Measurements from ENCODE around the gene CRYBA2. TPM values are rescaled to one million over a fixed set of nuclear protein-coding genes. Genes with fewer than 3 reads are reported as not detected.

Gene CRYBA2
- total RNA-seq, 1 donor, result 1.3 TPM

GRCh38 chr2:218990052-218990451 lies 3.2 kb downstream of the CRYBA2 start:
- no peak overlapping the region for H3K4me3 ChIP-seq (ENCODE audit: low read depth, low read length)
- TF ChIP-seq, protein P1, sequence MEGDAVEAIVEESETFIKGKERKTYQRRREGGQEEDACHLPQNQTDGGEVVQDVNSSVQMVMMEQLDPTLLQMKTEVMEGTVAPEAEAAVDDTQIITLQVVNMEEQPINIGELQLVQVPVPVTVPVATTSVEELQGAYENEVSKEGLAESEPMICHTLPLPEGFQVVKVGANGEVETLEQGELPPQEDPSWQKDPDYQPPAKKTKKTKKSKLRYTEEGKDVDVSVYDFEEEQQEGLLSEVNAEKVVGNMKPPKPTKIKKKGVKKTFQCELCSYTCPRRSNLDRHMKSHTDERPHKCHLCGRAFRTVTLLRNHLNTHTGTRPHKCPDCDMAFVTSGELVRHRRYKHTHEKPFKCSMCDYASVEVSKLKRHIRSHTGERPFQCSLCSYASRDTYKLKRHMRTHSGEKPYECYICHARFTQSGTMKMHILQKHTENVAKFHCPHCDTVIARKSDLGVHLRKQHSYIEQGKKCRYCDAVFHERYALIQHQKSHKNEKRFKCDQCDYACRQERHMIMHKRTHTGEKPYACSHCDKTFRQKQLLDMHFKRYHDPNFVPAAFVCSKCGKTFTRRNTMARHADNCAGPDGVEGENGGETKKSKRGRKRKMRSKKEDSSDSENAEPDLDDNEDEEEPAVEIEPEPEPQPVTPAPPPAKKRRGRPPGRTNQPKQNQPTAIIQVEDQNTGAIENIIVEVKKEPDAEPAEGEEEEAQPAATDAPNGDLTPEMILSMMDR (IDR thresholded peaks at IDR 0.05; ENCODE audit: insufficient read depth, low read depth, low read length), result no peak

GRCh38 chr2:218988650-218989049 lies 4.6 kb downstream of the CRYBA2 start:
- TF ChIP-seq, protein P1 (IDR thresholded peaks at IDR 0.05; ENCODE audit: insufficient read depth, low read depth, low read length), result no peak
- DNase-seq (ENCODE audit: low read depth), result no peak
- H3K4me3 ChIP-seq (ENCODE audit: low read depth, low read length), result no peak overlapping the region

More at GRCh38 chr2:218990052-218990451, 3.2 kb downstream of the CRYBA2 start:
- DNase-seq (ENCODE audit: low read depth), result no peak

DNA sequence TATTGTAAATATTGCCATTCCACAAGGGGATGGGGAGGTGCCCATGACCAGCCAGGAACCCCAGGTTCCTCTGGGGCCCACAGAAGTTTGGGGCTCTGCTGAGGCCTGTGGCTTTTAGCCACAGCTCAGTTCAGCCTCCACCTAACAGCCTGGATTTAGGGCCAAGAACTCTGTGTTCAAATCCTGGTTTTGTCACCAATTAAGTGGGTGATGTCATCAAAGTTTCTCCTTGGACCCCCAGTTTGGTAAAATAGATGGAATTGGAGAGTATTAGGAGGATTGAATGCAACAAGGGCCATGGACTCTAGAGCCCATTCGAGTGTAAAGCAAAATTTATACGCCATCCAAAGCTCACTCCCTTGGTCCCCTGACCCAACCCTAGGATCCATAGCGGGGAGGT lies 5.1 kb downstream of the CRYBA2 start:
- TF ChIP-seq, protein P1 (IDR thresholded peaks at IDR 0.05; ENCODE audit: insufficient read depth, low read depth, low read length), result no peak
- DNase-seq (ENCODE audit: low read depth), result no peak

DNA sequence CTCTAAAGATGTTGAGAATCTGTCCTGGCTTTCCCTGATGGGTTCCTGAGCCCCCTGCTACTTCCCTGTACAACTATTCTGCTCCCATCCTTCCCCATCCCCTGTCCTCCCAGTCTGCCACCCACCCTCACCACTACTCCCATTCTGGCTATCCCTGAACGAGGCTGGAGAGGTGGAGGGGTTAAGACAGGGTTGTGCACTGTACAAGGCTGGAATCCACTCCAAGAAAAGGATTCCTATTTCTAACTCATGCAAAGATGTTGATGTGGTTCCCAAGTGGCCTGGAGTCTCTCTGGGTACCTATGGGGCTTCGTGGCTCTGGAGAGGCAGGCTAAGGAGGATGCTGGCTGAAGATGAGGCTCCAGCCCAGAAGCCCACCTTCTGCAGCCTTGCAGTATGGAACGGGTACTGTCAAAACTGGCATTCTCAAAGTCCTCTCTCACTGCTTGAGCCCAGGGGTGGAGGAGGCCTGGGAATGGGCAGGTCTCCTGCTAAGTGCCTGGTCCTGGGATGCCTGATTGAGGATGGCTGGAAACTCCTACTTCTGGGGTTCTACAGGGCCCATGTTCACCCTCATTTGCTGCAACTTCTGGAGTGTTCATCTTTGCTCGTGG lies 7.0 kb downstream of the CRYBA2 start:
- H3K4me3 ChIP-seq (ENCODE audit: low read depth, low read length), result no peak overlapping the region
- DNase-seq (ENCODE audit: low read depth), result no peak
- TF ChIP-seq, protein P1 (IDR thresholded peaks at IDR 0.05; ENCODE audit: insufficient read depth, low read depth, low read length), result no peak

More for the DNA sequence above, 5.1 kb downstream of the CRYBA2 start:
- no peak overlapping the region for H3K4me3 ChIP-seq (ENCODE audit: low read depth, low read length)

- no peak overlapping the region for H3K4me3 ChIP-seq (ENCODE audit: low read depth, low read length)
- no peak for DNase-seq (ENCODE audit: low read depth)
- TF ChIP-seq, protein P1 (IDR thresholded peaks at IDR 0.05; ENCODE audit: insufficient read depth, low read depth, low read length), result no peak
These were observed 7.7 kb downstream of the CRYBA2 start for GRCh38 chr2:218985325-218986091.

GRCh38 chr2:218985021-218985324 lies 8.2 kb downstream of the CRYBA2 start, which contains the start of gene FEV:
FEV (minus strand) TSS chr2:218985184; CDS start chr2:218985075, 109 bp downstream.
- TF ChIP-seq, protein P1 (IDR thresholded peaks at IDR 0.05; ENCODE audit: insufficient read depth, low read depth, low read length), result no peak
- DNase-seq (ENCODE audit: low read depth), result no peak
- H3K4me3 ChIP-seq (ENCODE audit: low read depth, low read length), result no peak within 1 kb of the TSS
